Nephron progenitor cell (in vitro differentiated cells): Measurements from ENCODE around the gene FERMT3.

Experiments used
- DNase-seq: peaks from one replicate; pipeline ENCODE4 v3.0.0; 2021
- H3K27ac Mint-ChIP-seq: 2 replicates; pipeline ENCODE4 v1.8.0; 2021; ENCODE audit warnings: mild to moderate bottlenecking, moderate library complexity, mixed read lengths
- H3K27me3 Mint-ChIP-seq: 2 replicates; pipeline ENCODE4 v1.8.0; 2021; ENCODE audit warnings: mild to moderate bottlenecking, low read depth, mixed read lengths; ENCODE audit not compliant: poor library complexity
- H3K36me3 Mint-ChIP-seq: 2 replicates; pipeline ENCODE4 v1.8.0; 2021; ENCODE audit warnings: low read depth, mixed read lengths
- H3K4me1 Mint-ChIP-seq: 2 replicates; pipeline ENCODE4 v1.8.0; 2021; ENCODE audit warnings: mixed read lengths
- H3K4me3 Mint-ChIP-seq: 2 replicates; pipeline ENCODE4 v1.8.0; 2021; ENCODE audit warnings: mild to moderate bottlenecking, moderate library complexity, mixed read lengths
- H3K9me3 Mint-ChIP-seq: 2 replicates; pipeline ENCODE4 v1.8.0; 2021; ENCODE audit warnings: mild to moderate bottlenecking, moderate library complexity, mixed read lengths
- CTCF ChIP-seq: fragments of 200-600 bp; sonication (generic); IDR thresholded peaks from 2 replicates; pipeline ENCODE4 v1.5.0; 2021; ENCODE audit warnings: antibody characterized with exemption

The FERMT3 gene

GRCh38 chr11:64183890-64184289, 22.6 kb upstream of the FERMT3 start:
- Mint-ChIP-seq H3K4me3 (peak overlapping the region; percentile 42), H3K27ac (peak overlapping the region; percentile 57)

GRCh38 chr11:64185175-64185692, 21.3 kb upstream of the FERMT3 start:
- no peak for TF ChIP-seq CTCF
- H3K27me3 Mint-ChIP-seq: no peaks in the 10 kb centered on the region
- H3K9me3 Mint-ChIP-seq: no peaks in the 10 kb centered on the region
- peaks cover 10% of the 10 kb centered on the region for H3K36me3 Mint-ChIP-seq
- DNase-seq: no peak
- H3K4me3 Mint-ChIP-seq: peak overlapping the region; percentile 93
- peaks cover 50% of the 10 kb centered on the region for H3K4me1 Mint-ChIP-seq
- peak overlapping the region; percentile 99 for H3K27ac Mint-ChIP-seq

More at GRCh38 chr11:64183890-64184289, 22.6 kb upstream of the FERMT3 start:
- Mint-ChIP-seq H3K36me3 (peaks cover 11% of the 10 kb centered on the region), H3K4me1 (peaks cover 45% of the 10 kb centered on the region), H3K9me3 (no peaks in the 10 kb centered on the region), H3K27me3 (no peaks in the 10 kb centered on the region)
- DNase-seq: no peak
- TF ChIP-seq CTCF: no peak

- Mint-ChIP-seq H3K4me3 (peak within 1 kb of the TSS; percentile 93), H3K27me3 (no peaks in the 10 kb centered on the region), H3K9me3 (no peaks in the 10 kb centered on the region), H3K36me3 (peaks cover 16% of the 10 kb centered on the region), H3K4me1 (peaks cover 44% of the 10 kb centered on the region), H3K27ac (peak within 1 kb of the TSS; percentile 99)
- no peak for TF ChIP-seq CTCF
- peak; percentile 98 for DNase-seq
Observed at GRCh38 chr11:64185693-64186491, 20.6 kb upstream of the FERMT3 start, which contains the start of gene STIP1. STIP1 (plus strand) TSS chr11:64186171; CDS start chr11:64186262, 91 bp downstream.

GRCh38 chr11:64186492-64187165, 19.9 kb upstream of the FERMT3 start:
- peaks cover 36% of the 10 kb centered on the region for H3K4me1 Mint-ChIP-seq
- H3K9me3 Mint-ChIP-seq: no peaks in the 10 kb centered on the region
- H3K27me3 Mint-ChIP-seq: no peaks in the 10 kb centered on the region
- peaks cover 17% of the 10 kb centered on the region for H3K36me3 Mint-ChIP-seq
- DNase-seq: no peak
- no peak overlapping the region for H3K27ac Mint-ChIP-seq
- H3K4me3 Mint-ChIP-seq: no peak overlapping the region
- no peak for TF ChIP-seq CTCF

- Mint-ChIP-seq H3K27me3 (no peaks in the 10 kb centered on the region), H3K27ac (no peak overlapping the region), H3K4me3 (no peak overlapping the region), H3K9me3 (no peaks in the 10 kb centered on the region), H3K36me3 (peaks cover 64% of the 10 kb centered on the region), H3K4me1 (peaks cover 5% of the 10 kb centered on the region)
- DNase-seq: no peak
- TF ChIP-seq CTCF: no peak
Observed at GRCh38 chr11:64192434-64192833, 14.1 kb upstream of the FERMT3 start.
